HG02973 (cell line): Measurements from ENCODE around the gene ANKRD44.

Source experiments
- ATAC-seq: cut with Tn5 transposase; IDR thresholded peaks from one replicate; pipeline ENCODE4 v1.9.1; 2021; ENCODE audit warnings: moderate library complexity; ENCODE audit not compliant: unreplicated experiment

ANKRD44 gene

GRCh38 chr2:197126630-197127352 lies 183.8 kb downstream of the ANKRD44 start:
- no peak for ATAC-seq

- no peak for ATAC-seq
Measured at GRCh38 chr2:197124639-197125390, 185.8 kb downstream of the ANKRD44 start.

GRCh38 chr2:197122821-197123220 lies 187.8 kb downstream of the ANKRD44 start:
- ATAC-seq: no peak

GRCh38 chr2:197121756-197122385 lies 188.7 kb downstream of the ANKRD44 start:
- no peak for ATAC-seq

GRCh38 chr2:197121255-197121654 lies 189.3 kb downstream of the ANKRD44 start:
- ATAC-seq: no peak

GRCh38 chr2:197116306-197116879 lies 194.2 kb downstream of the ANKRD44 start:
- no peak for ATAC-seq

GRCh38 chr2:197115325-197115724 lies 195.3 kb downstream of the ANKRD44 start:
- no peak for ATAC-seq

GRCh38 chr2:197113275-197113711 lies 197.3 kb downstream of the ANKRD44 start:
- peak; percentile 70 for ATAC-seq

- ATAC-seq: no peak
Measured at GRCh38 chr2:197109326-197109725, 201.3 kb downstream of the ANKRD44 start.

- no peak for ATAC-seq
Measured at GRCh38 chr2:197108758-197109157, 201.8 kb downstream of the ANKRD44 start.

GRCh38 chr2:197107291-197108269 lies 203.0 kb downstream of the ANKRD44 start:
- ATAC-seq: no peak

GRCh38 chr2:197103363-197103762 lies 207.2 kb downstream of the ANKRD44 start:
- ATAC-seq: no peak

- ATAC-seq: no peak
Measured at GRCh38 chr2:197102231-197102630, 208.3 kb downstream of the ANKRD44 start.

GRCh38 chr2:197101519-197101918 lies 209.1 kb downstream of the ANKRD44 start:
- ATAC-seq: no peak

- no peak for ATAC-seq
Measured at GRCh38 chr2:197097578-197098366, 212.8 kb downstream of the ANKRD44 start.

GRCh38 chr2:197096649-197097048 lies 213.9 kb downstream of the ANKRD44 start:
- no peak for ATAC-seq

- ATAC-seq: no peak
Measured at GRCh38 chr2:197092431-197092830, 218.1 kb downstream of the ANKRD44 start.

GRCh38 chr2:197090742-197091367 lies 219.7 kb downstream of the ANKRD44 start:
- no peak for ATAC-seq

GRCh38 chr2:197089655-197090054 lies 220.9 kb downstream of the ANKRD44 start:
- ATAC-seq: no peak
